Esophagus squamous epithelium (tissue), 4 donors: ENCODE results near the gene MRC1.

ENCODE experiments used
- POLR2A ChIP-seq, 4 donors: fragments of 450-650 bp; IDR thresholded peaks; one replicate each; pipeline ENCODE4 v1.6.1; 2017; ENCODE audit warnings: antibody characterized with exemption in 4 of 4, mild to moderate bottlenecking in 4 of 4, moderate library complexity in 3 of 4
- TF ChIP-seq, protein P1 (sequence below), 6 experiments: fragments of 450-650 bp in 4 of 6; fragments of 200-600 bp in 2 of 6; sonication (generic) in 2 of 6; IDR thresholded peaks; one replicate each; pipeline ENCODE4 v1.5.1; 2016 to 2019; ENCODE audit warnings: antibody characterized with exemption in 6 of 6, mild to moderate bottlenecking in 4 of 6, moderate library complexity in 4 of 6

DNA sequence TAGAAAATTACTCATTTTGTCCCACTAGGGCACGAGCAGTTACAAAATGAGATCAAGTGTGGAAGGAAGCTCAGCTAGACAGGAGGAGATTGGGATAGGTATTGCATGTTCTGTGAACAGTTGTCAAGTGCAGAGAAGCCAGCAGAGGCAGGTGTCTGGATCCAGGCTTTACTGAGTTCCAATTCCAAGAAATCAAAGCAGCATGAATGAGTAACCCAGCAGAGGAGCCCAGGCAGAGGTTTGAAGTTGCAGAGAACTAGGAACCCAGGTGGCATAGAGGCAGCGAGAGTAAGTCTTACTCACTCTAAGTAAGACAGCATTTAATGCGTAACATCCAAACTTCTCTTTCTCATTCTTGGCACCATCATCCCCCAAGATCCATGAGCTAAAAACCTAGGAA lies 11.8 kb downstream of the MRC1 start:
- TF ChIP-seq, protein P1, sequence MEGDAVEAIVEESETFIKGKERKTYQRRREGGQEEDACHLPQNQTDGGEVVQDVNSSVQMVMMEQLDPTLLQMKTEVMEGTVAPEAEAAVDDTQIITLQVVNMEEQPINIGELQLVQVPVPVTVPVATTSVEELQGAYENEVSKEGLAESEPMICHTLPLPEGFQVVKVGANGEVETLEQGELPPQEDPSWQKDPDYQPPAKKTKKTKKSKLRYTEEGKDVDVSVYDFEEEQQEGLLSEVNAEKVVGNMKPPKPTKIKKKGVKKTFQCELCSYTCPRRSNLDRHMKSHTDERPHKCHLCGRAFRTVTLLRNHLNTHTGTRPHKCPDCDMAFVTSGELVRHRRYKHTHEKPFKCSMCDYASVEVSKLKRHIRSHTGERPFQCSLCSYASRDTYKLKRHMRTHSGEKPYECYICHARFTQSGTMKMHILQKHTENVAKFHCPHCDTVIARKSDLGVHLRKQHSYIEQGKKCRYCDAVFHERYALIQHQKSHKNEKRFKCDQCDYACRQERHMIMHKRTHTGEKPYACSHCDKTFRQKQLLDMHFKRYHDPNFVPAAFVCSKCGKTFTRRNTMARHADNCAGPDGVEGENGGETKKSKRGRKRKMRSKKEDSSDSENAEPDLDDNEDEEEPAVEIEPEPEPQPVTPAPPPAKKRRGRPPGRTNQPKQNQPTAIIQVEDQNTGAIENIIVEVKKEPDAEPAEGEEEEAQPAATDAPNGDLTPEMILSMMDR (IDR thresholded peaks at IDR 0.05) = no peak
- no peak for TF ChIP-seq POLR2A (IDR thresholded peaks at IDR 0.05)
